DND-41 (cell line): ENCODE measurements around the gene TRA2A.

ENCODE experiments used
- EZH2 ChIP-seq: IDR thresholded peaks from 3 replicates; pipeline ENCODE4 v1.6.1; 2012; ENCODE audit warnings: borderline replicate concordance, low read depth, mild to moderate bottlenecking, moderate library complexity, low read length, inconsistent platforms; ENCODE audit not compliant: severe bottlenecking
- TF ChIP-seq, protein P1 (sequence below): IDR thresholded peaks from 2 replicates; pipeline ENCODE4 v1.5.1; 2012; ENCODE audit warnings: borderline replicate concordance, low read length, moderate library complexity, mild to moderate bottlenecking; ENCODE audit not compliant: poor library complexity, severe bottlenecking; ENCODE audit errors: extremely low read depth

DNA sequence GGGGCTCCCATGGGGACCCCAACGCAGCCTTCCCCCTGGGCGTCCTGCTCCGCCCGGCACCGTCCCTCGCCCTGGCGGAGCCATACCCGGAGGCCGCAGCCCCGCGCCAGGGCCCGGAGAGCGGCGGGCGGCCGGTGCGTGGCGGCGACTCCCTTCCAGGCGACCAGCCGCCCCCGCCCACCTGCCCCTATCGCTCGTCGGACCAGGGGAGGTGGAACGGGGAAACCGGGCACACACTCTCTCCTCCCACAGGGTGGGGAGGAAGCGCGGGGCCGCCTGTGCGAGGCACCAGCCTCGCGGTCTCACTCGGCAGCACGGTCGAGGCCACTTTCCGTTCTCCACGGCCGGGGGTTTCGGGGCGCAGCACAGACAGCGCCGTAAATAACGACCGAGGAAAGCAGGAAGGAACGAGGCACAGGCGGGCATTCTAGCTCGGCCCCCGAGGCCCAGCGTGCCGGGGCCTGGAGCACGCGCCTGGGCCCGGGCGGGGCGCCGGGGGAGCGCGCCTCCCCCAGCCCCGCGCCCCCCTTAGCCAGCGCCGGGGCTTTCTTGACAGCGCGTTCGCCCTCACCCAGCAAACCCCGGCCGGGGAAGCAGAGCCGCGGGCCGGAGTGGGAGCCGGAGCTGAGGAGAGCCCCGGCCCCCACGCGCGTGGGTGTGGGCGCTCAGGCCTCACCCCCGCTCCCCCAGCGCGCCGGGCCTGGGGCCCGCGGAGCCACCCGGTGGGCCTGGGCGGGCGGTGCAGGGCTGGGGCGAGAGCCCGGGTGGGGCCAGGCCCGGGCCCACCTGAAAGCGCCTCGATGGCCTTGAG is 62.4 kb downstream of the TRA2A start:
- TF ChIP-seq EZH2 = no peak
- TF ChIP-seq, protein P1, sequence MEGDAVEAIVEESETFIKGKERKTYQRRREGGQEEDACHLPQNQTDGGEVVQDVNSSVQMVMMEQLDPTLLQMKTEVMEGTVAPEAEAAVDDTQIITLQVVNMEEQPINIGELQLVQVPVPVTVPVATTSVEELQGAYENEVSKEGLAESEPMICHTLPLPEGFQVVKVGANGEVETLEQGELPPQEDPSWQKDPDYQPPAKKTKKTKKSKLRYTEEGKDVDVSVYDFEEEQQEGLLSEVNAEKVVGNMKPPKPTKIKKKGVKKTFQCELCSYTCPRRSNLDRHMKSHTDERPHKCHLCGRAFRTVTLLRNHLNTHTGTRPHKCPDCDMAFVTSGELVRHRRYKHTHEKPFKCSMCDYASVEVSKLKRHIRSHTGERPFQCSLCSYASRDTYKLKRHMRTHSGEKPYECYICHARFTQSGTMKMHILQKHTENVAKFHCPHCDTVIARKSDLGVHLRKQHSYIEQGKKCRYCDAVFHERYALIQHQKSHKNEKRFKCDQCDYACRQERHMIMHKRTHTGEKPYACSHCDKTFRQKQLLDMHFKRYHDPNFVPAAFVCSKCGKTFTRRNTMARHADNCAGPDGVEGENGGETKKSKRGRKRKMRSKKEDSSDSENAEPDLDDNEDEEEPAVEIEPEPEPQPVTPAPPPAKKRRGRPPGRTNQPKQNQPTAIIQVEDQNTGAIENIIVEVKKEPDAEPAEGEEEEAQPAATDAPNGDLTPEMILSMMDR = peak; percentile 25
